ENCODE data around the gene NFAM1. TPM values are rescaled to one million over a fixed set of nuclear protein-coding genes. Genes with fewer than 3 reads are reported as not detected.
A peak's percentile ranks its signal among the peaks of the same experiment; 100 is the strongest.

Gene NFAM1
- total and polyA plus RNA-seq, 8 donors: 0.20 to 4.4 (median 0.53) TPM

DNA sequence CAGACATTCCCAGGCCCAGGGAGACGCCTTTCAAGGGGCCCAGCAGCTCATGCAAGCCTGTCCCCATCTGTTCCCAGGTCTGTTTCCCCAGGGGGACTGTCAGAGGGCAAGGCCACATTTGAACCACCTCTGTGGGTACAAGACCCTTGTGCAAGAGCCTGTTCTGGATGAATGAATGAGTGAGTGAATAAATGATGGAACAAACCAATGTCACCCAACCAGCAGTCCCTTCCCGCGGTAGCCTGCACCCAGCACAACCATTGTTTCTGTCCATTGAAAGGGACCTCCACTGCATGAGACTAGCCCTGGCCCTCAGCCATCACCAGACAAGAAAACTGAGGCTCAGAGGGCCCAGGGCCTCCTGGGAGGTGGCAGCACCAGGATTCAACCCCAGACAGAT lies 92.1 kb downstream of the NFAM1 start:
- intact Hi-C loops (cut with DNase I): no loop called here
- no peak overlapping the region for H3K27ac ChIP-seq
- no peaks in the 10 kb centered on the region for H3K36me3 ChIP-seq
- H3K4me3 ChIP-seq: no peak overlapping the region
- ATAC-seq (no peak), FAIRE-seq (no peak), DNase-seq (no peak)
- peaks cover 0 to 4% (median 0%) of the 10 kb centered on the region in 3 donors for H3K4me1 ChIP-seq
- TF ChIP-seq, protein P1, sequence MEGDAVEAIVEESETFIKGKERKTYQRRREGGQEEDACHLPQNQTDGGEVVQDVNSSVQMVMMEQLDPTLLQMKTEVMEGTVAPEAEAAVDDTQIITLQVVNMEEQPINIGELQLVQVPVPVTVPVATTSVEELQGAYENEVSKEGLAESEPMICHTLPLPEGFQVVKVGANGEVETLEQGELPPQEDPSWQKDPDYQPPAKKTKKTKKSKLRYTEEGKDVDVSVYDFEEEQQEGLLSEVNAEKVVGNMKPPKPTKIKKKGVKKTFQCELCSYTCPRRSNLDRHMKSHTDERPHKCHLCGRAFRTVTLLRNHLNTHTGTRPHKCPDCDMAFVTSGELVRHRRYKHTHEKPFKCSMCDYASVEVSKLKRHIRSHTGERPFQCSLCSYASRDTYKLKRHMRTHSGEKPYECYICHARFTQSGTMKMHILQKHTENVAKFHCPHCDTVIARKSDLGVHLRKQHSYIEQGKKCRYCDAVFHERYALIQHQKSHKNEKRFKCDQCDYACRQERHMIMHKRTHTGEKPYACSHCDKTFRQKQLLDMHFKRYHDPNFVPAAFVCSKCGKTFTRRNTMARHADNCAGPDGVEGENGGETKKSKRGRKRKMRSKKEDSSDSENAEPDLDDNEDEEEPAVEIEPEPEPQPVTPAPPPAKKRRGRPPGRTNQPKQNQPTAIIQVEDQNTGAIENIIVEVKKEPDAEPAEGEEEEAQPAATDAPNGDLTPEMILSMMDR (IDR thresholded peaks at IDR 0.05): no peak
- H3K9me3 ChIP-seq: no peaks in the 10 kb centered on the region
- no peaks in the 10 kb centered on the region for H3K27me3 ChIP-seq
- WGBS, 2 donors: 97 to 100% methylated on average over 3 of the region's 3 CpGs

DNA sequence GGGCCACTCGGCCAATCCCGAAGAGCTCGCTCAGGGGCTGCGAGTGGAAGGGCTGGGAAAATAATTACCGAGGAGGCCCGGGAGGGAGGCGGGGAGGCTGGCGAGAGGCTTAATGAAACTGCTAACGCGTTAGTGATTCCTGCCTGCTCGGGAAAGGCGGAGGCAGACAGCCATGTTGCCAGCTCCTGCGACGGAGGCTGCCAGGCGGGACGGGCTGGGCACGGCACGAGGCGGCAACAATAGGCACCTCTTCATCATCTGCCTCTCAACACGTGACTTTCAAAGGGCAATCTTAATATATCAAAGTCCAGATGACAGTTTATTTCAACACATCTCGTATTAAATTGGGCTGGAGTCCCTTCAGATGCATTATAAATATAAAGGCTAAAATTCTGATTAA lies 93.7 kb downstream of the NFAM1 start:
- Histone ChIP-seq H3K27ac (no peak overlapping the region), H3K9me3 (no peaks in the 10 kb centered on the region), H3K27me3 (no peaks in the 10 kb centered on the region), H3K36me3 (no peaks in the 10 kb centered on the region), H3K4me3 (no peak overlapping the region), H3K4me1 (peaks cover 0 to 4% (median 0%) of the 10 kb centered on the region in 3 donors)
- DNase-seq (no peak), ATAC-seq (no peak), FAIRE-seq (no peak)
- intact Hi-C loops (cut with DNase I): no loop called here
- 86 to 91% methylated on average over 20 to 21 of the region's 21 CpGs for WGBS, 2 donors
- TF ChIP-seq, protein P1 (IDR thresholded peaks at IDR 0.05): no peak

DNA sequence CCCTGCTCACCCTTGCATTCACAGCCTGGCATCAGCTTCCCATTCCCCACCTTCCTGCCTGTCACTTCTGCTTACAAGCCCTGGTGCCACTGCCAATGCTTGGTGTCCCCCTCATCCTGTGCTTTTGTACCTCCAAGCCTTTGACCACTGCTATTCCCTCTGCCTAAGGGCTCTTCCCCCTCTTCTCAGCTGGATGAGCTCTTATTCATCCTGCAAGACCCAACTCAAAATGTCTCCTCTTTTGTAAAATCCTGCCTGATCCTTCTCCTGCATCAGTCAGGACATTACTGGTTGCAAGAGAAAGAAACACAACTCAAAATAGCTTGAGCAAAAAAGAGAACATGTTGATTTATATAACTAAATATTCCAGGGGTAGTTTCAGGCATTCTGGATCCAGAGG lies 94.8 kb downstream of the NFAM1 start:
- FAIRE-seq (no peak), DNase-seq (no peak), ATAC-seq (no peak)
- no peaks in the 10 kb centered on the region for H3K36me3 ChIP-seq
- peaks cover 0 to 4% (median 0%) of the 10 kb centered on the region in 3 donors for H3K4me1 ChIP-seq
- no peak overlapping the region for H3K27ac ChIP-seq
- no peak overlapping the region for H3K4me3 ChIP-seq
- intact Hi-C loops (cut with DNase I): no loop called here
- no peaks in the 10 kb centered on the region for H3K9me3 ChIP-seq
- TF ChIP-seq, protein P1 (IDR thresholded peaks at IDR 0.05): no peak
- no peaks in the 10 kb centered on the region for H3K27me3 ChIP-seq

DNA sequence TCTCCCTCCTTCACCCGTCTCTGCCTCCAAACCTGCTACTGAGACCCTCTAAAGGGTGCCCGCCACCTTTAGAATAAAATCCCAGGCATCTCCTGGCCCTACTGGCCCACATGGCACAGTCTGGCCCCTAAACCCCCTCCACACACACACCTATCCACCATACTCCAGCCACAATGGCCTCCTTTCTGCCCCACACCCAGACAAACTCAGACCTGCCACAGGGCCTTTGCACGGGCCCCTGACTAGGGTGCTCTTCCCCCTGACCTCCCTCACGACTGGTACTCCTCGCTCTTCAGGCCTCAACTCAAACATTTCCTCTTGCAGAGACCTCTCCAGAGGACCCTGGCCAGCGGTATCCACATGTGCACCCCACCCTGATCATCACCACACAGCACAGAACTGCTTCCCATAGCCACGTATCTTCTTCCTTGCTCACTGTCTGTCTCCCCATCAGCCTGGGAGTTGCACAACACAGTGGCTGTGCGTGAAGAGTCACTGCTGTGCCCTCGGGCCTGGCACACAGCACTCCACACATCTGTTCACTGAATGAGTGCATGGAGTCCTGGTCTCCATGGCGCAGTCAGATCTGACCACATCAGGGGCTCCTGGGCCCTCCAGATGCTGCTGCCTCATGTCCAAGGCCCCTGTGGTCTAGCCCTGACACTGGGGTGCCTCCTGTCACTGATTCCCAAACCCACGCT lies 95.5 kb downstream of the NFAM1 start:
- H3K36me3 ChIP-seq: no peaks in the 10 kb centered on the region
- no peak overlapping the region for H3K27ac ChIP-seq
- WGBS, 2 donors: 91 to 92% methylated on average over 11 of the region's 11 CpGs
- TF ChIP-seq, protein P1 (IDR thresholded peaks at IDR 0.05): no peak
- H3K27me3 ChIP-seq: no peaks in the 10 kb centered on the region
- peaks cover 0 to 4% (median 0%) of the 10 kb centered on the region in 3 donors for H3K4me1 ChIP-seq
- no peak for ATAC-seq
- H3K4me3 ChIP-seq: no peak overlapping the region
- intact Hi-C loops (cut with DNase I): no loop called here
- DNase-seq: no peak
- no peaks in the 10 kb centered on the region for H3K9me3 ChIP-seq
- FAIRE-seq: no peak

DNA sequence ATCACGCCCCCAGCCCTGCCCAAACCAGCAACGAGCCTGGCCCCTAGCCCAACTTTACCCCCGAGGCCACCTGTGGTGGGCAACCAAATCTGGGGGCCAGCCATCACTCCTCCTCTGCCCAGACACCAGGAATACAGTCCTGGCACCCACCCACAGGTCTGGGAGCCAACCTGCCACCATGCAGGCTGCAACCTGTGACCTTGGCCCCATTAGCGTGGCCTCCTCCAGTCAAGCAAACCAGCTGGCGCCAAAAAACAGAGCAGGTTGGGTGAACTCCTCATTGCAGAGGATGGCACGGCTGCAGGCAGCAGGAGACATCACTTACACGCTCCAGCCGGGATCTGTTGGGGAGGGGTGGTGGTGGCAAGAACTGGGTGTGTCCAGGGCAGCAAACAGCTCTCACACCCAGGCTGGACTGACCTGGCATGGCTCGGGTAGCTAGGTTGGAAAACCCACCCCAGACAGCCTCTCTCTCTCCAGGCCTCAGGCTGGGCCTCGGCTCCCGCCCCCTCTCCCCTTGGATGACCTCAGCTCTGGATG lies 96.3 kb downstream of the NFAM1 start:
- H3K36me3 ChIP-seq: no peaks in the 10 kb centered on the region
- TF ChIP-seq, protein P1 (IDR thresholded peaks at IDR 0.05): no peak
- WGBS, 2 donors: 46 to 50% methylated on average over 11 of the region's 11 CpGs
- DNase-seq (no peak), FAIRE-seq (no peak), ATAC-seq (peak in 3 of 4 donors; percentile 38 to 61 (median 42))
- intact Hi-C loops (cut with DNase I): no loop called here
- H3K27me3 ChIP-seq: no peaks in the 10 kb centered on the region
- no peaks in the 10 kb centered on the region for H3K9me3 ChIP-seq
- no peak overlapping the region for H3K27ac ChIP-seq
- H3K4me1 ChIP-seq: peaks cover 0 to 4% (median 0%) of the 10 kb centered on the region in 3 donors
- H3K4me3 ChIP-seq: no peak overlapping the region
